ENCODE data around the gene PURB. TPM values are rescaled to one million over a fixed set of nuclear protein-coding genes. Genes with fewer than 3 reads are reported as not detected.

The PURB gene
- total RNA-seq, 4 donors from 2014 or later, result 13.8 to 21.5 (median 15.8) TPM

GRCh38 chr7:44882899-44883298, 2.4 kb downstream of the PURB start:
- no peaks in the 10 kb centered on the region for H3K27me3 ChIP-seq
- no peak for DNase-seq
- TF ChIP-seq CTCF (IDR thresholded peaks at IDR 0.05) (no peak), POLR2A (IDR thresholded peaks at IDR 0.05) (no peak)
- H3K4me1 ChIP-seq, result peaks cover 0 to 60% (median 3%) of the 10 kb centered on the region in 4 donors
- no peaks in the 10 kb centered on the region for H3K36me3 ChIP-seq
- no peak overlapping the region for H3K27ac ChIP-seq
- no peaks in the 10 kb centered on the region for H3K9me3 ChIP-seq
- H3K4me3 ChIP-seq, result no peak overlapping the region

GRCh38 chr7:44881610-44882009, 3.7 kb downstream of the PURB start:
- no peak for DNase-seq
- Histone ChIP-seq H3K4me3 (peak overlapping the region in 1 of 4 donors; percentile 28), H3K36me3 (no peaks in the 10 kb centered on the region), H3K27ac (no peak overlapping the region), H3K9me3 (no peaks in the 10 kb centered on the region), H3K27me3 (no peaks in the 10 kb centered on the region), H3K4me1 (peaks cover 0 to 59% (median 3%) of the 10 kb centered on the region in 4 donors)
- TF ChIP-seq CTCF (IDR thresholded peaks at IDR 0.05), result no peak
- TF ChIP-seq POLR2A (IDR thresholded peaks at IDR 0.05), result no peak

GRCh38 chr7:44881066-44881600, 4.2 kb downstream of the PURB start:
- no peak for DNase-seq
- Histone ChIP-seq H3K36me3 (no peaks in the 10 kb centered on the region), H3K27me3 (no peaks in the 10 kb centered on the region), H3K27ac (no peak overlapping the region), H3K4me1 (peaks cover 0 to 54% (median 3%) of the 10 kb centered on the region in 4 donors), H3K9me3 (no peaks in the 10 kb centered on the region), H3K4me3 (peak overlapping the region in 1 of 4 donors; percentile 28)
- TF ChIP-seq CTCF (IDR thresholded peaks at IDR 0.05) (no peak), POLR2A (IDR thresholded peaks at IDR 0.05) (no peak)

- peak overlapping the region in 2 of 4 donors; percentile 5 to 13 for H3K4me3 ChIP-seq
- TF ChIP-seq POLR2A (IDR thresholded peaks at IDR 0.05) (no peak), CTCF (IDR thresholded peaks at IDR 0.05) (no peak)
- H3K36me3 ChIP-seq, result no peaks in the 10 kb centered on the region
- no peaks in the 10 kb centered on the region for H3K27me3 ChIP-seq
- H3K4me1 ChIP-seq, result peaks cover 0 to 51% (median 3%) of the 10 kb centered on the region in 4 donors
- H3K9me3 ChIP-seq, result no peaks in the 10 kb centered on the region
- no peak for DNase-seq
- H3K27ac ChIP-seq, result no peak overlapping the region
Observed at GRCh38 chr7:44880317-44881018, 4.9 kb downstream of the PURB start.

GRCh38 chr7:44876393-44876792, 8.9 kb downstream of the PURB start:
- no peak overlapping the region for H3K27ac ChIP-seq
- TF ChIP-seq POLR2A (IDR thresholded peaks at IDR 0.05) (no peak), CTCF (IDR thresholded peaks at IDR 0.05) (no peak)
- DNase-seq, result no peak
- H3K36me3 ChIP-seq, result no peaks in the 10 kb centered on the region
- H3K27me3 ChIP-seq, result no peaks in the 10 kb centered on the region
- peaks cover 0 to 19% (median 0%) of the 10 kb centered on the region in 4 donors for H3K4me1 ChIP-seq
- H3K9me3 ChIP-seq, result no peaks in the 10 kb centered on the region
- no peak overlapping the region for H3K4me3 ChIP-seq
